HG02884 (cell line): ENCODE results near the gene PPP6R1.

Experiments used
- ATAC-seq: cut with Tn5 transposase; IDR thresholded peaks from one replicate; pipeline ENCODE4 v1.9.1; 2021; ENCODE audit warnings: mild to moderate bottlenecking, moderate library complexity; ENCODE audit not compliant: unreplicated experiment

PPP6R1 gene

GRCh38 chr19:55258828-55259539 lies at the start of gene PPP6R1:
Gene PPP6R1 (minus strand): TSS chr19:55259017. CDS start chr19:55247103, 11,914 bp downstream.
- peak; percentile 54 for ATAC-seq

GRCh38 chr19:55308281-55308680 lies 49.5 kb upstream of the PPP6R1 start:
- ATAC-seq = no peak

- ATAC-seq = no peak
Observed at GRCh38 chr19:55306712-55307111, 47.9 kb upstream of the PPP6R1 start.

GRCh38 chr19:55305983-55306562 lies 47.3 kb upstream of the PPP6R1 start:
- no peak for ATAC-seq

GRCh38 chr19:55305491-55305890 lies 46.7 kb upstream of the PPP6R1 start:
- ATAC-seq = no peak

- ATAC-seq = no peak
Observed at GRCh38 chr19:55304980-55305379, 46.2 kb upstream of the PPP6R1 start.

- ATAC-seq = no peak
Observed at GRCh38 chr19:55304279-55304978, 45.6 kb upstream of the PPP6R1 start.

GRCh38 chr19:55303477-55303876 lies 44.7 kb upstream of the PPP6R1 start:
- no peak for ATAC-seq

- no peak for ATAC-seq
Observed at GRCh38 chr19:55302318-55302703, 43.5 kb upstream of the PPP6R1 start.

- ATAC-seq = peak; percentile 69
Observed at GRCh38 chr19:55301459-55302317, 42.9 kb upstream of the PPP6R1 start.

- no peak for ATAC-seq
Observed at GRCh38 chr19:55300886-55301458, 42.2 kb upstream of the PPP6R1 start.

GRCh38 chr19:55299991-55300390 lies 41.2 kb upstream of the PPP6R1 start:
- no peak for ATAC-seq

- ATAC-seq = no peak
Observed at GRCh38 chr19:55297267-55297666, 38.5 kb upstream of the PPP6R1 start.

- ATAC-seq = no peak
Observed at GRCh38 chr19:55289117-55289796, 30.4 kb upstream of the PPP6R1 start.

GRCh38 chr19:55287361-55288079 lies 28.7 kb upstream of the PPP6R1 start:
- ATAC-seq = no peak

- ATAC-seq = no peak
Observed at GRCh38 chr19:55285229-55285890, 26.5 kb upstream of the PPP6R1 start.

- ATAC-seq = no peak
Observed at GRCh38 chr19:55284405-55285058, 25.7 kb upstream of the PPP6R1 start.

GRCh38 chr19:55283548-55284377 lies 24.9 kb upstream of the PPP6R1 start, which contains the start of gene BRSK1:
Gene BRSK1 (plus strand): TSS chr19:55283997. CDS start chr19:55284443, 446 bp downstream.
- no peak for ATAC-seq
